CD4-positive, alpha-beta T cell (primary cell): ENCODE measurements around the gene HECTD1. TPM values are rescaled to one million over a fixed set of nuclear protein-coding genes. Genes with fewer than 3 reads are reported as not detected.
"Not testable (repeated sequence)": the region's sequence is repeated elsewhere in the genome, so short reads cannot be mapped to it uniquely, and the experiment has no call there.

Source experiments
- ATAC-seq: fragments of 200-7000 bp; cut with Tn5 transposase; one replicate; pipeline ENCODE4 v1.10.0; 2022; ENCODE audit warnings: mild to moderate bottlenecking; ENCODE audit not compliant: poor library complexity
- CTCF ChIA-PET: fragments of 350-600 bp; sonication (Branson Sonifier 250); formaldehyde crosslinking; loops from one replicate; lab custom pipeline; 2021; ENCODE audit warnings: antibody characterized with exemption, inconsistent platforms; lab: Charles Lee
- POLR2A ChIA-PET: fragments of 350-600 bp; sonication (Branson Sonifier 250); formaldehyde crosslinking; loops from one replicate; lab custom pipeline; 2021; ENCODE audit warnings: antibody characterized with exemption, inconsistent platforms; lab: Charles Lee
- DNase-seq, 14 experiments: peaks; one replicate each; pipeline ENCODE4 v3.0.0-alpha.2; 2013 to 2020; ENCODE audit warnings: mixed read lengths in 2 of 14
- H3K27ac ChIP-seq, 2 donors: one replicate each; pipeline versions ENCODE4 v1.5.1 to v1.7.0; 2013; ENCODE audit warnings: low read length in 2 of 2, low read depth in 1 of 2, mild to moderate bottlenecking in 1 of 2
- H3K27me3 ChIP-seq, 2 experiments: 1 replicate in 1 of 2; 2 replicates in 1 of 2; pipeline versions ENCODE4 v1.6.1 to v1.7.0; 2013; ENCODE audit warnings: low read length in 2 of 2, control low read depth in 1 of 2, mild to moderate bottlenecking in 1 of 2, moderate library complexity in 1 of 2; ENCODE audit not compliant: insufficient read depth in 2 of 2, control insufficient read depth in 1 of 2
- H3K36me3 ChIP-seq: one replicate; pipeline ENCODE4 v1.6.1; 2013; ENCODE audit warnings: low read length, control low read depth; ENCODE audit not compliant: insufficient read depth
- H3K4me1 ChIP-seq: one replicate; pipeline ENCODE4 v1.6.1; 2013; ENCODE audit warnings: low read length, control low read depth; ENCODE audit not compliant: insufficient read depth
- H3K4me3 ChIP-seq: one replicate; pipeline ENCODE4 v1.5.1; 2013; ENCODE audit warnings: mild to moderate bottlenecking, low read length, moderate library complexity
- H3K9me3 ChIP-seq, 2 experiments: 1 replicate in 1 of 2; 2 replicates in 1 of 2; pipeline versions ENCODE4 v1.6.1 to v1.7.0; 2013; ENCODE audit warnings: low read length in 2 of 2, mild to moderate bottlenecking in 2 of 2, control low read depth in 1 of 2, moderate library complexity in 1 of 2; ENCODE audit not compliant: control insufficient read depth in 1 of 2, insufficient read depth in 1 of 2
- H3K27ac Mint-ChIP-seq: one replicate; pipeline ENCODE4 v1.8.0; 2020; ENCODE audit warnings: mixed read lengths
- H3K27me3 Mint-ChIP-seq: one replicate; pipeline ENCODE4 v1.8.0; 2021; ENCODE audit warnings: mixed read lengths
- H3K36me3 Mint-ChIP-seq: one replicate; pipeline ENCODE4 v1.8.0; 2021; ENCODE audit warnings: low read depth, mixed read lengths
- H3K4me1 Mint-ChIP-seq: one replicate; pipeline ENCODE4 v1.8.0; 2021; ENCODE audit warnings: low read depth, mixed read lengths
- H3K4me3 Mint-ChIP-seq: one replicate; pipeline ENCODE4 v1.8.0; 2020; ENCODE audit warnings: mild to moderate bottlenecking, mixed read lengths
- H3K9me3 Mint-ChIP-seq: one replicate; pipeline ENCODE4 v1.8.0; 2020; ENCODE audit warnings: mixed read lengths
- CTCF ChIP-seq: fragments of 200-600 bp; IDR thresholded peaks from one replicate; pipeline ENCODE4 v1.8.0; 2022; ENCODE audit warnings: antibody characterized with exemption, mild to moderate bottlenecking
- intact Hi-C, 2 experiments: fragments of 100-400 bp; cut with DNase I in 1 of 2; cut with micrococcal nuclease in 1 of 2; formaldehyde crosslinking; loops; one replicate each; pipeline versions ENCODE4 v1.15.1 to v1.9.0; 2023 to 2025; cut with DNase I, micrococcal nuclease
- total RNA-seq, 174 experiments: library from RNA in 2 of 174; stranded (reverse) in 2 of 174; gene quantifications; one replicate each; pipeline ENCODE4 v1.2.3 and lab custom pipeline; 2021 to 2026

Gene HECTD1
- total RNA-seq, 2 experiments from 2014 or later, result 162 to 168 TPM

DNA sequence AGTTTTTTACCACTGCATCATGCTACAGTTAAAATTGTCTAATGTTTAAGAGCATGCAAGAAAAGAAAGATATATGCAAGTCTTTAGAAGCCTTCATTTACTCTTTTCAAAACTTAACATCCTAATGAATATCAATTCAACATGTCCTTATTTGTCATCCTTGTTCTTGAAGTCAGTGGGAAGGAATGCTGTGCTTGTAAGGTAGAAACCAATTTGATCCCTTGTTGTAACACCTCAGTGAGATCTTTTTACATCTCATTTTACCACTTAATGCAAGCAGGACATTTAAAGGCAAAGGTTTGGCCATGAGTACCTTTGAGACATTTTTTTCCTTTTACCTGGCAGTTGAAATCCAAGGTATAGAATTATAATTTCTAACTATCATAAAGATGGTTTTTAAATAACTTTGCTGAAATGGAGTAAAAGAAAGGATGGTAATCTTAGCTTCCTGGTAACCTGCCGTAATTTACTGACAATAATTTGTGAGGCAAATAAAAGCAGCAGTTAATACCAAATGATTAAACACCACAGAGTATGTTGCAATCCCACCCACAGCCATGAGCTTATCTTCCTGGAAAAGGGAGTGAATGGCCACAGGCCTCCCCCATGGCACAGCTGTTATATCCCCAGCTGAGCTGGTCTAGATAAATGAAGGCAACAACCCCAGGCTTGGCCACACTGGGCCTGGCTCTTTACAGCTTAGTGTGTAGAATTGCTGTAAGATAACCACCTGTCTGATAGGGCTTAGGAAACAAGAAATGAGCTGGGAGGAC is 148.3 kb downstream of the HECTD1 start:
- TF ChIP-seq CTCF, result no peak
- intact Hi-C loops, result no loop called here
- no peak for DNase-seq
- CTCF ChIA-PET, result no interaction called here
- no peaks in the 10 kb centered on the region for H3K4me1 ChIP-seq
- no peaks in the 10 kb centered on the region for H3K27me3 ChIP-seq
- no peak overlapping the region for H3K27ac Mint-ChIP-seq
- ATAC-seq, result no peak
- H3K9me3 ChIP-seq, result no peaks in the 10 kb centered on the region
- no peaks in the 10 kb centered on the region for H3K9me3 Mint-ChIP-seq
- peaks cover 17% of the 10 kb centered on the region for H3K4me1 Mint-ChIP-seq
- H3K4me3 Mint-ChIP-seq, result no peak overlapping the region
- no peak overlapping the region for H3K4me3 ChIP-seq
- no peak overlapping the region for H3K27ac ChIP-seq
- POLR2A ChIA-PET, result interaction anchor here (0.6 kb wide), 1 partner anchor 27 kb away, joined by 3 read pairs; no protein-coding TSS in a partner anchor
- H3K36me3 ChIP-seq, result no peaks in the 10 kb centered on the region
- H3K36me3 Mint-ChIP-seq, result no peaks in the 10 kb centered on the region
- no peaks in the 10 kb centered on the region for H3K27me3 Mint-ChIP-seq

- CTCF ChIA-PET, result interaction anchor here (0.6 to 1.2 kb wide), 3 partner anchors 8 to 101 kb away, joined by 3 to 4 read pairs (median 3); no protein-coding TSS in a partner anchor
Measured at GRCh38 chr14:31057701-31058364, 149.8 kb downstream of the HECTD1 start.

DNA sequence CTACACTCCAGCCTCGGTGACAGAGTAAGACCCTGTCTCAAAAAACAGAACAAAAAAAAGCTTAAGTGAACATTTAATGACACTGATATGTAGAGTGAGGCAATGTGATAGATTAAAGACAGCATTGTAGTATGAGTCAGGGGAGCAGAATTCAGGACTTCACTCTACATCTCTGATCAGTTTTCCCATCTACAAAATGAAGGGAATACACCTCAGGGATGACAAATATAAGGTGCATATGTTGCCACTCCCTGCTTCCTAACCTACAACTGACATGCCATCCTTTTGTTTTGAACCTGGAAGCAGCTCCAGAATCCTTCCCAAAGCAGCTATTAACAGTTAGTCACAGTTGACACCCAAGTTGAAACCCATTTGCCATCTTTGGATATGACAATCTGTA is 150.6 kb downstream of the HECTD1 start:
- intact Hi-C loops, result no loop called here
- no peak overlapping the region for H3K27ac ChIP-seq
- no peaks in the 10 kb centered on the region for H3K9me3 Mint-ChIP-seq
- H3K4me1 ChIP-seq, result no peaks in the 10 kb centered on the region
- H3K36me3 ChIP-seq, result no peaks in the 10 kb centered on the region
- no peak overlapping the region for H3K4me3 Mint-ChIP-seq
- ATAC-seq, result no peak
- CTCF ChIA-PET, result interaction anchor here (1.0 to 1.2 kb wide), 2 partner anchors 9 to 79 kb away, joined by 3 read pairs; no protein-coding TSS in a partner anchor
- H3K9me3 ChIP-seq, result no peaks in the 10 kb centered on the region
- H3K4me3 ChIP-seq, result no peak overlapping the region
- no peaks in the 10 kb centered on the region for H3K27me3 Mint-ChIP-seq
- no peak overlapping the region for H3K27ac Mint-ChIP-seq
- no peaks in the 10 kb centered on the region for H3K36me3 Mint-ChIP-seq
- POLR2A ChIA-PET, result interaction anchor here (0.9 kb wide), 1 partner anchor 31 kb away, joined by 3 read pairs; the partner anchor contains the start of gene STRN3
- DNase-seq, result no peak
- no peak for TF ChIP-seq CTCF
- peaks cover 17% of the 10 kb centered on the region for H3K4me1 Mint-ChIP-seq
- H3K27me3 ChIP-seq, result no peaks in the 10 kb centered on the region

More at GRCh38 chr14:31057701-31058364, 149.8 kb downstream of the HECTD1 start:
- H3K27me3 ChIP-seq, result no peaks in the 10 kb centered on the region
- DNase-seq, result no peak
- no peaks in the 10 kb centered on the region for H3K36me3 ChIP-seq
- H3K36me3 Mint-ChIP-seq, result no peaks in the 10 kb centered on the region
- ATAC-seq, result no peak
- H3K27me3 Mint-ChIP-seq, result no peaks in the 10 kb centered on the region
- H3K4me3 ChIP-seq, result no peak overlapping the region
- H3K4me1 Mint-ChIP-seq, result peaks cover 17% of the 10 kb centered on the region
- intact Hi-C loops, result no loop called here
- POLR2A ChIA-PET, result no interaction called here
- no peaks in the 10 kb centered on the region for H3K9me3 Mint-ChIP-seq
- no peak overlapping the region for H3K27ac ChIP-seq
- H3K4me1 ChIP-seq, result no peaks in the 10 kb centered on the region
- no peak for TF ChIP-seq CTCF
- H3K9me3 ChIP-seq, result no peaks in the 10 kb centered on the region
- H3K4me3 Mint-ChIP-seq, result no peak overlapping the region
- H3K27ac Mint-ChIP-seq, result no peak overlapping the region

DNA sequence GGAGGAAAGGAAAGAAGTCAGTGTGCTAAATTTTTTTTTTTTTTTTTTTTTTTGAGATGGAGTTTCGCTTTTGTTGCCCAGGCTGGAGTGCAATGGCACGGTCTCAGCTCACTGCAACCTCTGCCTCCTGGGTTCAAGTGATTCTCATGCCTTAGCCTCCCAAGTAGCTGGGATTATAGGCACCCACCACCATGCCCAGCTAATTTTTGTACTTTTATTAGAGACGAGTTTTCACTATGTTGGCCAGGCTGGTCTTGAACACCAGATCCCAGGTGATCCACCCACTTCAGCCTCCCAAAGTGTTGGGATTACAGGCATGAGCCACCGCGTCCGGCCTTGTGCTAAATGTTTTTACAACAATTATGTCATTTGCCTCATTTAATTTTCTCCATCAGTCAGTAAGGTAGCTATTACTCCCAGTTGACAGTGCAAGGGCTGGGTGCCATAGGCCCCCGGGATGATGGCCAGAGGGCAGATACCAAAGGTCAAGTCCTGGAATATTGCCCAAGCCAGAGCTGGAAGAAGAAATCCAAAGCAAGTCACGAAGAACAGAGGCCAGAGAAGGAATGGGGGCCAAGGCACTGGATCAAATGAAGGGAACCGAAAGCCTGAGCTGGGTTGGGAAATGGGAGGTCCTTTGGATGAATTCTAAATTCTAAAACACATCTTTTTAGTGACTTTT is 154.5 kb downstream of the HECTD1 start:
- ATAC-seq, intact Hi-C loops, H3K36me3 Mint-ChIP-seq, H3K4me3 ChIP-seq, H3K27me3 ChIP-seq, H3K27me3 Mint-ChIP-seq, H3K36me3 ChIP-seq, H3K27ac Mint-ChIP-seq, H3K9me3 Mint-ChIP-seq, H3K4me1 ChIP-seq, H3K4me1 Mint-ChIP-seq, H3K9me3 ChIP-seq, H3K27ac ChIP-seq, DNase-seq, H3K4me3 Mint-ChIP-seq: not testable (repeated sequence)
- ChIA-PET POLR2A (interaction anchor here (1.4 kb wide), 1 partner anchor 27 kb away, joined by 3 read pairs; the partner anchor contains the start of gene STRN3), CTCF (interaction anchor here (0.6 kb wide), 2 partner anchors 62 to 76 kb away, joined by 3 read pairs; no protein-coding TSS in a partner anchor)
